Urinary bladder (tissue), 4 donors: Measurements from ENCODE around the gene SF1. TPM values are rescaled to one million over a fixed set of nuclear protein-coding genes. Genes with fewer than 3 reads are reported as not detected.

Experiments used
- DNase-seq: peaks from one replicate; pipeline ENCODE4 v3.0.0-alpha.2; 2015; ENCODE audit errors: extremely low spot score
- H3K27ac ChIP-seq: one replicate; pipeline ENCODE4 v1.5.1; 2013; ENCODE audit warnings: low read depth, mild to moderate bottlenecking, moderate library complexity
- H3K36me3 ChIP-seq: one replicate; pipeline ENCODE4 v1.6.1; 2013; ENCODE audit warnings: mild to moderate bottlenecking, moderate library complexity; ENCODE audit not compliant: insufficient read depth
- H3K4me1 ChIP-seq: one replicate; pipeline ENCODE4 v1.6.1; 2013; ENCODE audit warnings: mild to moderate bottlenecking, moderate library complexity; ENCODE audit not compliant: insufficient read depth
- H3K4me3 ChIP-seq: one replicate; pipeline ENCODE4 v1.5.1; 2013; ENCODE audit warnings: low read depth, low read length
- WGBS: extraction: QIAGEN DNeasy Blood & Tissue Kit; methylation state at CpG from one replicate; pipeline ENCODE4 v1.1.7; 2013; 5-methylcytosine and 5-hydroxymethylcytosine counted together
- polyA plus RNA-seq: library from polyadenylated mRNA; stranded (reverse); fragments of 200-250 nt; gene quantifications from one replicate; pipeline ENCODE4 v1.2.3, GENCODE V29; 2013
- total RNA-seq: library from RNA; depleted of rRNA; stranded (reverse); fragments of >200 nt; gene quantifications from one replicate; pipeline ENCODE4 v1.2.3, GENCODE V29; 2014
- donor health status: healthy with polysubstance abuse.
- donor health status: healthy.

SF1 gene
- total and polyA plus RNA-seq, 2 donors, result 111 to 115 TPM

DNA sequence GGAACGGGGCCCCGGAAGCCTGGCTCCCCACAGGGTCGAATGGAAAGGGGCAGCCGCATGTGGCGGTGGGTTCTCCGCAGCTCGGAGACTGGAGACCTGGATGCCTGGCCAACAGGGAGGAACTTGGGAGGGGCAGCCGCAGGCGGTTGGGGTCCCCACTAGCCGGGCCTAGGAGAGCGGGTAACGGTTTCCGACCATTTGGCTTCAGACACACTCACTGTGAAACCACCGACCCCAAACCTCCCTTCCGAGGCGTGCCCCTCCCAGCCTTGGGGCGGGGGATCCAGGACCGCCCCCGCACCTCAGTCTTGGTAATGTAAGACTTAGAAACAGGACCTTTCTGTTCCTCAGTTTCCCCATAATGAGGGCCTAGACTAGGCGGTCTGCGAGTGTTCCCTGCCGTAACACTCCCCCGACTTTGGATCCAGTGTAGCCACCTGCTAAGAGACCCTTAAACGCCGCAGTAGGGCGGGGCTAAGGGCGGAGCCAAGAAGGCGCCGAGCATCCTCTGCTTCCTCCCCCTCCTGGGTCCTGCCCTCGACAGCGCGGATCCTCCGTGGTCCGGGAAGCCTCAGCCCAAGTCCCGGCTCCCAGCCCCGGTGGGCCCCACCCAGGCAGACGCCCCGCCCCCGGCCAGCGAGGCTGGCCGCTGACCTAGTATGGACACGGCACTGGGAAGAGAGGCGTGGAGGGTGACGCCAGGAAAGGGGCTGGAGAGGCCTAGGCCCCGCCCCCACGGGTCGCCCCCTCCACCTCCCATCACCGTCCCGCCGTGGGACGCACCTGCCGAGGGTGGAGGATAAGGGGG is 32.6 kb downstream of the SF1 start:
- Histone ChIP-seq H3K36me3 (no peaks in the 10 kb centered on the region), H3K27ac (peak overlapping the region; percentile 62), H3K4me1 (peaks cover 2% of the 10 kb centered on the region), H3K4me3 (peak overlapping the region; percentile 54)
- WGBS, result under 1% methylated on average over 52 of the region's 52 CpGs
- DNase-seq, result no peak

DNA sequence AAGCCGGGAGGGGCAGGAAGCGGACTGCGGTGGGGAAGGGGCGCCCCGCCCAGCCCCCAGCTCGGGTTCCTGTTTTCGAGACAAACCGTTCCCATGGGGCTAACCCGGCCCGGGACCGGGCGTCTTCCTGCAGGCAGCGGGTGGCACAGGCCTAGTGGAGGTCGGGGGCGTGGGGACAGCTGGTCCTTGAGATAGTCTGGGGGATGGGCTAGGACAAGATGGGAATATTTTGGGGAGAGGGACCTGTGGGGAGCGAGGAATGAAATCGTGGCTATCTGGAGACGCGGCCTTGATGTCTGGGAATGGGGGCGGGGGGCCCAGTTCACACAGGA is 33.2 kb downstream of the SF1 start:
- H3K4me3 ChIP-seq, result peak overlapping the region; percentile 54
- peaks cover 2% of the 10 kb centered on the region for H3K4me1 ChIP-seq
- H3K36me3 ChIP-seq, result no peaks in the 10 kb centered on the region
- peak overlapping the region; percentile 62 for H3K27ac ChIP-seq
- no peak for DNase-seq
- 0% methylated on average over 20 of the region's 20 CpGs for WGBS

DNA sequence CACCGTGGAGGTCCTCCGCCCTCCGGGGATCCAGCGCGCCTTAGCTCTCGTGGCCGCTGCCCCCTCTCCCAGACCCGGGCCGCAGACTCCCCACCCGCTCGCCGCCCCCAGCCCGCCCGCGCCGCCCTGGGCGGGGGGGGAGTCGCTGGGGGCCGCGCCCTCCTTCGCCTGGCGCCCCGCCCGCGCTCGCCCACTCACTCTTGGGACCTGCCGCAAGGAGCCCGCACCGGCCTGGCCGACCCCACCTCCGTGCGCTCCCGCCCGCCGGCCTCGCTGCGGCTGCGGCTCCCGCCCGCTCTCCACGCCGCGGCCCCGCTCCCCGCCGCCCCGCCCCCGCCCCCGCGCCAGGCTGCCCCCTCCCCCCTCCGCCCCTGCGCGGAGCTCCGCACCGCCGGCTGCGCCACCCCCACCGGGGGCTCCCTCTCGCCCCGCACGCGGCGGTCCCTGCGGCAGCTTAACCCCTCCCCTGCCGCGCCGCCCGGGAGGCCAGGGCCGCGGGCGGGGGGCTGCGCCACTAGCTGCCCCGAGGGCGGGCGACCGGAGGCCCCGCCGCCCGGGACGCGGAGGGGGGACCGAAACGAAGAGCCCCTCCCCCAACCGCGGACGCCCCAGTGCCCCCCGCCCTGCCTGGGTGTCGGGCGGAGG is 33.7 kb downstream of the SF1 start:
- Histone ChIP-seq H3K36me3 (no peaks in the 10 kb centered on the region), H3K4me3 (peak overlapping the region; percentile 54), H3K27ac (no peak overlapping the region), H3K4me1 (peaks cover 2% of the 10 kb centered on the region)
- no peak for DNase-seq
- WGBS, result under 1% methylated on average over 72 of the region's 89 CpGs

DNA sequence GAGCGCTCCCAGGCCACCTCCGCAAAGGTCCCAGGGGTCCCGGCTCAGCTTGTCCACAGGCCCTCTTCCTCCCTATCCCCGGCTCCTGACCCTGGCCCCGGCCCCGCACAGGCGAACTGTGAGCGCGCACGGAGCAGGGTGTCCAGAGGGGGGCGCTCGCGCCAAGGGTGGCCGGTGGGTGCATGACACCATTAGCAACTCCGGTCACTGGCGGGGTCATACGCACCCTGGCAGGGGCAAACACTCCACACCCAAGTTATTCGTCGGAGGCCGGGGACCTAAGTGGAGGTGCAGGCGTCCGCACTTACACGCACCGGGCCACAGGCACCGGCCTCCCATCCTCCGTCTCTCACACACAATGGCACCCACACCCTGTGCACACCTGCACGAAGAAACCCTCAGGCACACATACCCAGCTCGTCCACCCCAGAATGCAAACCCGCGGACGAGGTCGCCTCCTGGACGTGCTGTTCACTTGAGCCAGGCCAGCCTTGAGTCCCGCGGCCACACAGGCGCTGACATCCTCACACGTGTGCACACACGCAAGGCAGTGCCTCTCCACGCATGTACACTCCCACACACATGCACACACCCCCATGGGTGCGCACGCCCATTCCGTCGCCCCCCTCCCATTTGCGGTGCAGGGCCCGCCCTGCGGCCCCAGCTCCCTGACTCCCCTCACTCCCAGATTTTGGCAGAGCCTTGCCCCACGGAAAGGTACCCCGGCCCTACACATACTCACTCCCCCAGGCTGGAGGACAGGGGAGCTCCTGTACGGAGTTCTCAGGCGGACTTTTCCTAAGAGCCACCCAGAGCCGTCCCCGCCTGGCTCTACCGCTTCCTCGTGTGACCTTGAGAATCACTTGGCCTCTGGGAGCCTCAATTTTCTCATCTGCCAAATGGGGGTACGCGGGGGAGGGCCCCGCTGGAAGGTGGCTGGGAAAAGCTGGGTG is 34.5 kb downstream of the SF1 start, which contains the start of gene RASGRP2:
RASGRP2 (minus strand) TSS at position 552 of the 953 bp plus-strand sequence. CDS start 1,276 bp downstream, outside the sequence.
- WGBS, result 1% methylated on average over 57 of the region's 57 CpGs
- DNase-seq, result no peak
- Histone ChIP-seq H3K27ac (no peak within 1 kb of the TSS), H3K4me1 (peaks cover 2% of the 10 kb centered on the region), H3K4me3 (peak within 1 kb of the TSS; percentile 54), H3K36me3 (no peaks in the 10 kb centered on the region)

DNA sequence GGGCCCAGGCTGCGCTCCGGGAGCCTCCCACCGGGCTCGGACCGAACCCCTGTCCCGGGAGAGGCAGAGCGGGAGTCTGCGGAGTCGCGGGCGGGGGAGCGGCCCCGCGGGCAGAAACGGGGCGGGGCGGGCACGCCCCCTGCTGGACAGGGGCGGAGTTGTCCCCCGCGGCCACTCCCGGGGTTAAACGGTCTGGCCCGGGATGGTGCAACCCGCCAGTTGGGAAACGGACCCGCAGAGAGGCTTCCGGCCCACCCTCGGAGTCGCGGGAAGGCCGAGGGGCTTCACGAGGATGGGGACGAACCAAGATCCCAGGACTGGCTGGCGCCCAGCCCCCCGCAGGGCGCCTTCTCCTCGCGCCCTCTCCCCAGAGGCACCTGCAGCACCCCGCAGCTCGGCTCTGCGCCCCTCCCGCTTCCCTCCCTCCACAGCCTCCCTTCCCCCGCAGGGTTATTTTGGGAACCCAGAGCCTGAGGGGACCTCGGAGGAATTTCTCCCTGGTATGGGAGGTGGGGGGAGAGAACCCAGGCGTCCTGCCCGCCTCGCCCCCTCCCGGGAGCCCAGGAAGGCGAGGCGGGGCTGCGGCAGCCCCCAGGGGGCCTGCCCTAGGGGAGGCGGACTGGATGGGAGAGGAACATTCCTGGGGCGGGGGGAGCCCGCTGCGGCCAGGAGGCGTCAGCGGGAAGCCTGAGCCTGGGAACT is 35.3 kb downstream of the SF1 start:
- Histone ChIP-seq H3K36me3 (no peaks in the 10 kb centered on the region), H3K4me1 (peaks cover 2% of the 10 kb centered on the region), H3K4me3 (peak overlapping the region; percentile 54), H3K27ac (no peak overlapping the region)
- no peak for DNase-seq
- WGBS, result under 1% methylated on average over 58 of the region's 58 CpGs

DNA sequence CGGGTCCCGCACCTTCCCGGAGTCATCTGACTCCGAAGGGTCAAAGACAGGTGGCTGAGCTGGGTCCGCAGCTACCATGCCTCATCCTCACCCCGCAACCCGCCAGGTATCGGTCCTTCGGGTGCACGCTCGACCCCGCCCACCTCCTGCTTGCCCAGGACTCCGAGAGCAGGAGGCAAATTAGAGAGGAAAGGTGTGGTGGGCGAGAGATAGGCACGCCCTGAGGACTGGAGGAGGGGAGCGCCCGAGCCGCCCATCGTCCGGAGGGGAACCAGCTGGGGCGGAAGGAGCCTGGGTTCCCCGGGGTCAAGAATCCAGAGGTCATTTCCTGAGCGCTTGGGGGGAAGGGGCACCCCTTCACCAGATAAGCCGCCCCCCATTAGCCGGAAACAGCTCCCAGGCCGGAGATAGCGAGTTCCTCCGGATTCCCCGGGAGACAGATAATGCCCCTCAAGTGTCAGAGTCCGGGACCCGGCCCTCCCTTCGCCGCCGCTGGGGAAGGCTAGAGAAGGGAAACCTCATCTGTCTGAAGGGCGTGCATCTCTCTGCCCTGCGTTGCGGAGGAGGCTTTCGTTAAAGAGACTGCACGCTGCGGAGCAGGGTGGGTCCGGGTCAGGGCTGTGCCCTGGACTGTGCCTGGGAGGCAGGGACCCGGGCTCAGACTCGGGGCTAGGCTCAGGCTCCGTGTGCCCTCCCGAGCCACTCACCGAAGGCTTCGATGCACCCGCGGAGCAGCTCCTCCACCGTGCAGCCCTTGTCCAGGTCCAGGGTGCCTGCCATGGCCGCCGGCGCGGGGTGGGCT is 36.1 kb downstream of the SF1 start:
- H3K27ac ChIP-seq, result no peak overlapping the region
- peak overlapping the region; percentile 54 for H3K4me3 ChIP-seq
- peaks cover 2% of the 10 kb centered on the region for H3K4me1 ChIP-seq
- no peaks in the 10 kb centered on the region for H3K36me3 ChIP-seq
- no peak for DNase-seq
- 15% methylated on average over 54 of the region's 54 CpGs for WGBS

DNA sequence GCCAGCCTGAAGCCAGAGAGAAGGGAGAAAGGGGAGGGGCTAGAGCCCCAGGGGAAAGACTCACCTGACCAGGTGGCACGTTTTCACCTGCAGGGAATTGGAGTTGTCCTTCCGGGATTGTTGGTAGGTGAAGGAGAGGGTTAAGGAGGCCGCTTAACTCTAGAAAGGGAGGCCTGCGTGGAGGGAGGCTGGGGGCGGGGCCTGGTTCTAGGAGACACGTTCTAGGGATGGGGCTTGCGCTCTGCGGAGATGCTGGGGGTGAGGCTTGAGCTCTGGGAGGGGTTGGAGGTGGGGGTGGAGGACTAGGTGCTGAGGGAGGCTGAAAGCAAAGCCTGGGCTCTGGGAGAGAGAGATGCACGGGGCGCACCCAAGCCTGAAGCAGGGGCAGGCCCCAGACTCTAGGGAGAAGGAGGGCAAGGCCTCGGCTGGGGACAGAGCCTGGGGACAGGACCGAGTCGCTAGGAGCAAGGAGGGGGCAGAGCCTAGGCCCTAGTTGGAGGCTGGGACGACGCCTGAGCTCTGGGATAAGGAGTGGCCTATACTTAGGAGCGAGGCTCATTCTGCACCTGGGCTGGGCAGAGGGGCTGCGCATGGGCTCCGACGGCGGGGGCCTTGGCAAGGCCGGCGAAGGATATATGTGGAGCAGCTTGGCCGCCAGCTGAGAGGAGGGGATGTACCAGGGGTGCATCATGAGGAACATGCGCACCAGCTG is 36.8 kb downstream of the SF1 start:
- H3K4me1 ChIP-seq, result peaks cover 2% of the 10 kb centered on the region
- WGBS, result 56% methylated on average over 24 of the region's 24 CpGs
- no peak overlapping the region for H3K4me3 ChIP-seq
- no peaks in the 10 kb centered on the region for H3K36me3 ChIP-seq
- H3K27ac ChIP-seq, result no peak overlapping the region
- DNase-seq, result no peak

DNA sequence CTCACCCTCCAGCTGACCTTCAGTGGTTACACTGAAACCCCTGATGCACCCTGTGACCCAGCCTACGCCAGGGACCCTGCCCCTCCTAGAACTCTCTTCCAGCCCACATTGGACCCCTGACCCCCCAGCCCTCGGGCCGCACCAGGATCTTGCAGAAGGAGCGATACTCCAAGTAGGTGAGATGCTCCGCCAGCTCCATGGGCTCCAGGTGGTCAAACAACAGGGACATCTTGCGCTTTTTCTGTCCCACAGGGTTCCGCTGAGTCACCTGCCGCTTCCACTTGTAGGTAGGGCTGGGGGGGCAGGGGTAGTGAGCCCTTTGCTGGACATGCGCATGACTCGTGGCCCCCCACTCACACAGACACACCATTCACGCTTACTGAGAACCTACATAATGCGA is 38.5 kb downstream of the SF1 start:
- H3K4me1 ChIP-seq, result no peaks in the 10 kb centered on the region
- 93% methylated on average over 12 of the region's 12 CpGs for WGBS
- DNase-seq, result no peak
- H3K36me3 ChIP-seq, result no peaks in the 10 kb centered on the region
- H3K27ac ChIP-seq, result no peak overlapping the region
- H3K4me3 ChIP-seq, result no peak overlapping the region

DNA sequence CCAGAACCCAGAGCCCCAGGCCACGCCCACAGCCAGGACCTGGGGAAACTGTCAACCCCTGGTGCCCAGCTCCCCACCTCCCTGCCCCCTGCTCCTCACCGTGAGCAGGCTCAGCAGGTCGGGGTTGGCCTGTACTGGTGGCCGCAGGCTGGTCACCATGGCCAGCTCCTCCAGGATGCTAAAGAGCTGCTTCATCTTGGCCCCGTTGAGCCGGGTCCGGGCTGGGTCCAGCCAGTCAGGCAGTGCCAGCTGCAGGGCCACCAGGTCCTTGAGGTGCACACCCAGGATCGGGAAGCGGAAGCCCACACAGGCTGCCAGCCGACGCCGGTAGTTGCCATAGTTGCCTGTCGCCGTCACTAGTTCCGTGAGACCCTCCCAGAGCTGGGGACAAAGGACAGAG is 41.7 kb downstream of the SF1 start:
- Histone ChIP-seq H3K4me3 (no peak overlapping the region), H3K27ac (no peak overlapping the region), H3K4me1 (no peaks in the 10 kb centered on the region), H3K36me3 (no peaks in the 10 kb centered on the region)
- DNase-seq, result no peak
- WGBS, result 91% methylated on average over 15 of the region's 15 CpGs

DNA sequence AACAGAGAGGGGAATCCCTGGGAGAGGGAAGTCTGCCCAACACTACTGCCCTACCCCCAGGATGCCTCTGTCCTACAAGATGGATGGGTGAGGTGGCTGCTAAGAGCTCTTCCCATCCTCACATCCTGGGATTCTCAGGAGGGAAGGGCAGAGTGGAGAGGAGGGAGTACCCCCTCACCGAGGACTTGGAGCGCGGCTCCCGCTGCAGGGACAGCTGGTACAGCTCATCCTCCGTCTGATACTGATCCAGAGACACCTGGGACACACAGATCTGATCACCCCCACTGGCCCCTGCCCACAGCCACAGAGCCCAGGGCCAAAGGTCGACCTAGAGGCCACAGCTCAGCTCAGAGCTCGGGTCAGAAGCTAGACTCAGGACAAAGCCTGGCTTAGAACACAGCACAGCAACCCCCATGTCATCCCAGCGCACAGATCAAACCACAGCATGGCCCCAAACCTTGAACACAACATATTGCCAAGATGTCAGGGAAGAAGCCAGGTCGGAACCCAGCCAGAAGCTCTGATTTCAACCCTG is 42.5 kb downstream of the SF1 start:
- H3K4me3 ChIP-seq, result no peak overlapping the region
- H3K4me1 ChIP-seq, result no peaks in the 10 kb centered on the region
- 82% methylated on average over 9 of the region's 9 CpGs for WGBS
- no peaks in the 10 kb centered on the region for H3K36me3 ChIP-seq
- no peak for DNase-seq
- H3K27ac ChIP-seq, result no peak overlapping the region

DNA sequence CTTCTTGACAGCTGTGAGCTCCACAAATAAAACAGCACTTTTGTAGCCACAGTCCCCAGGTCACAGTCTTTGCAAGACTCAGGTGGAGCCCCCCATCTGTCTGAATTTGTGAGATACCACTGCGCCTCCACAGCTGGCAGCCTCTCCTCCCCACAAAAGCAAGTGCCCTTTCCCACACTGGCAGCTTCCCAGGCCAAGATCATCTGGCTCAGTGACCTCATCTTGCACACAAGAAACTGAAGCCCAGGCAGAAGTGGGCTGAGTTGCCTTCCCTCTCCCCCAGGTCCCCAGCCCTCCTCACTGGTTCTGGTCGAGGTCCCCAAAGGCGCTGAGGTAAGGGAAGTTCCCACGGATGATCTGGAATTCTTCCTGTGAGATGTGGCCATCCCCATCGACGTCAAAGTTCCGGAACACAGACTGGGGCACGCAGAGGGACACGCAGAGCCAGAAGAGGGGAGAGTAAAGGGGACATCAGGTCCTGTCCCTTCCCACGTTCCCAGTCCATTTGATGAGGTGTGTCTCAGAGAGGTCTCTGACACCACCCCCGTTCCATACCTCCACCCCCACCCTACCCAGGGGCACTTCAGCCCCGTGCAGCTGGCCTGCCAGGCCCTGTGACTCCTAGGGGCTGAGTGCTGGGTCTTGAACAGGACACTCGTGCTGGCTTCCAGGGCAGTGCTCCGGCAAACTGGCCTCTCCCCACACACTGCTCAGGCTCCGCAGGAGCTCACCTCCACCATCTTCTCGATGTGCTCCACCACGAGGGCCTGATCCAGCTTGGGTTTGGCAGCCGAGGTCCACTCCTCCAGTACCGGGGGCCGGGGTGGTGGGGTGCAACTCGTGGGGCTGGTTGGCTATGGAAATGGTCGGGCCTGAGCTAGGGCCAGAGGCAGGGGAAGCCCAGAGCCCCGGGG is 43.3 kb downstream of the SF1 start:
- H3K27ac ChIP-seq, result no peak overlapping the region
- H3K4me3 ChIP-seq, result no peak overlapping the region
- no peaks in the 10 kb centered on the region for H3K4me1 ChIP-seq
- DNase-seq, result no peak
- WGBS, result 79% methylated on average over 23 of the region's 23 CpGs
- H3K36me3 ChIP-seq, result no peaks in the 10 kb centered on the region
